Raji (cell line): ENCODE data around the gene SPTLC1.

ENCODE experiments used
- POLR2A ChIP-seq: IDR thresholded peaks from 2 replicates; pipeline ENCODE4 v1.6.1; 2011; ENCODE audit warnings: low read depth, low read length, control low read depth; ENCODE audit not compliant: insufficient read depth

SPTLC1 gene

GRCh38 chr9:92100237-92100911 is 14.8 kb downstream of the SPTLC1 start:
- no peak for TF ChIP-seq POLR2A

DNA sequence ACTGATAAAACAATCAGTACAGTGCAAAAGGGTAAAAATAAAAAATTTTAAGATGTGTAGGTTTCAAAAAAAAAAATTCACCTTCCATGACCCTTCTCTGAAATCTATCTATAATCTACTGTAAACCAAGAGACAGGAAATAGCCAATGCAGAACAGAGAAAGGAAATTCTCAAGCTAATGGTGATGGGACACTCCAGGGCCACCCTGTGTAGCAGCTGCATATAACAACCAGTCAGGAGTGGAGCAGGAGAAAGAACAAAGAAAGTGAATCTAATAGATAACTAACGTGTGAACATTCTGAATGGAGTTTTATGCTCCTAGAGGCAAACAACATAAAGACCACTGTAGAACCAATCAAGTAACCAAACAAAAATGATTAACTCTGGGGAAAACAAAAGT is 16.6 kb downstream of the SPTLC1 start:
- no peak for TF ChIP-seq POLR2A

GRCh38 chr9:92097997-92098482 is 17.2 kb downstream of the SPTLC1 start:
- TF ChIP-seq POLR2A = no peak

DNA sequence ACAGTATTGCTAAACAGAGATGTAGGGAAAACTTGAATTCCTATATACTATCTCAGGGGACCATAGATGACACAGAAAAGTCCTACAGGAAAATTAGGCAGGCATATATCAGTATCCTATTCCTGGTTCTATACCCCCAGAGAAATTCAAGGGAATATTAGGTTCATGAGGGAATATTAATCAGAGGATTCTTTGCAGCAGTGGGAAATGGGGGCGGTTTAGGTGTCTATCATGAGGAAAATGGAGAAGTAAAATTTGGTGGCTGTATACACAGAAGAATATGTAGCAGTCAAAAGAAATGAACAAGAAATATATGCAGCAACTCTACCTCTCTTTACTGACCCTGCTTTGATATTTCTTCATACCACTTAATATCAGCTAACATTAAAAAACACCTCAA is 20.0 kb downstream of the SPTLC1 start:
- no peak for TF ChIP-seq POLR2A

GRCh38 chr9:92094655-92095054 is 20.6 kb downstream of the SPTLC1 start:
- no peak for TF ChIP-seq POLR2A

DNA sequence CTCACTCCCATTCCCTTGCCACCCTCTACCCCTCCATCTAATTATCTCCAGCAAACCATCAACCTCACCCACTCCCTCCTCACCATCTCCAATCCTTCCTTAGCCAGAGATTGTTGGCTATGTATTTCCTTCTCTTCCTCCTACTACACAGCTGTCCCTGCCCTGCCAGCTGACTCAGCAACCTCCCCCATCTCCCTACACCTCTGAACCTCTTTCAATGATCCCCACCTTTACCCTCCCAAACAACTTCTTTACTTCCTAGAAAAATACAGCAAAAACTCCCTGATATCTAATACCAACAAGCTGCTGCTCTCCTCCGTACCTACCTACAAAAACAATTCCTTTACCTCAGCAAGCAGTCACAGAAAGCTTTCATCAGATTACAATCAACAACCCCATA is 37.3 kb downstream of the SPTLC1 start:
- TF ChIP-seq POLR2A = no peak

DNA sequence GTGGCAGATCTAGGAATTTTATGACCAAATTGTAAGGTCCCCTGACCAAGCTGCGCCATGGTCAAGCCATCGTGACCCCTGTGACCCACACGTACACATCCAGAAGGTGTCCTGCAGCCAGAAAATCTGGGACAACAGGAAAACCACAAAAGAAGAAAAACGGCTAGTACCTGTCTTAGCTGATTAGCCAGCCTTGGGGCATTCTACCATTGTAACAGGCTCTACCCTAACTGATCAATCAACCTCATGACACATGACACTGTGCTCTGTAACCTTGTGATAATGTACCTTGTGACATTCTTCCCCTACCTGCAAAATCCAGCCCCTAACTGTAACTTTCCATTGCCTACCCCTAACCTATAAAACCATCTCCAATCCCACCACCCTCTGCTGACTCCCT is 43.6 kb downstream of the SPTLC1 start:
- no peak for TF ChIP-seq POLR2A

DNA sequence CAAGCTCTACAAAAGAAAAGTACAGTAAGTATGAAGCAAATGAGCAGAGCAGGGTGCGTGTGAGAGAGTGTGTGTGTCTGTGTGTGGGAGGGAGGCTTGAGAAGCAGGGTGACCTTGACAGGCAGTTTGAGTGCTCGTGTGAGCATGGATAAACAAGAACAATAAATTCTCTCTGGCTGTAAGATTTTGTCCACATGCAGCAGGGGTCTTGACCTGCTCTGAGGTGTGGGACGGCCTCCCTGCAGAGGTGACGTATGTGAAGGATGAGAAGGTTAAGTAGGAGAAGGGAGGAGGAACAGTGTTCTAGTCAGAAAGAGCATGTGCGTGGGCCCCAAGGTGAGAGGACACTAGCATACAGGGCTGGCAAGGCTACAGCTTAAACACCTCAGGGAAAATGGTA is 49.0 kb downstream of the SPTLC1 start:
- no peak for TF ChIP-seq POLR2A

DNA sequence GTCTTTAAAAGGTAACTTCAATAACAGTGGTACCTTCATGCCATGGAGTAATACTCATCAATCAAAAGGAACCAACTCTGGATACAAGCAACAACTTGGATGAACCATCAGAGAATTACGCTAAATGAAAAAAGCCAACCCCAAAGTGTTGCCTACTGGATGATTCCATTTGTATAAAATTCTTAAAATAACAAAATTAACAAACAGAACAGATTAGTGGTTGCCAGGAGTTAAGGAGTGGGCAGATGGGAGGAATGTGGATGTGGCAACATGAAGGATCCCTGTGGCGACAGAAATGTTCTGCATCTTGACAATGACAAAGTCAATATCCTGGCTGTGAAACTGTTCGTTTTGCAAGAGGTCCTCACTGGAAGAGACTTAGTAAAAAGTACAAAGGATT is 50.5 kb downstream of the SPTLC1 start:
- TF ChIP-seq POLR2A = no peak

DNA sequence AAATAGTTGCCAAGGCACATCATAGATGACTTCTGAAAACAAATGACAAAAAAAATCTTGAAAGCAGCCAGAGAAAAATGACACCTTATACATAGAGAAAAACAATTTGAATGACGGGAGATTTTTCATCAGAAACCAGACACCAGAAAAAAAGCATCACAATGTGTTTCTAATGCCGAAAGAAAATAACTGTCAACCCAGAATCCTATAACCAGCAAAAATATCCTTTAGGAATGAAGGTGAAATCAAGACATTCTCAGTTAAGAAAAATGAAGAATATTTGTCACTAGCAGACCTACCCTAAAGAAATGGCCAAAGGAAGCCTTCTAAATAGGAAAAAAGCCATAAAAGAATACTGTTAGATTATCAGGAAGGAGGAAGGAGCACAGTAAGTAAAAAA is 54.0 kb downstream of the SPTLC1 start:
- no peak for TF ChIP-seq POLR2A

DNA sequence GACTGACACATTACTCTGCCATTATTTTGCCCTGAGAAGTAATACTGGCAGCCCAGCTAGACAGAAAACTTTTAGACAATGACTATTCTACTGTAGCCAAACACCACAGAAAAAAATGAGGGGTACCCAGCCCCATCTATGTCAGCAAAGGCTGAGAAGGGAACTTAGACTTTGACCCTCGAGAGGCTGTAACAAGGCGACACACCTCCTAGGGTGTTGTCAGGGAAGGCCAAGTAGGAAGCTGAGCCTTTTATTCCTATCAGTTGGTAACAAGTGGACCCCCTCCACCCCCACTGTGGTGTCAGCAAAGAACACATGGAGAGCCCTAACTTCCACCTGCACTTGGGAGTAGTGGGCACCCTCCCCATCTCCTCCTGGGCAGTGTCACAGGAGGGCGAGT is 55.6 kb downstream of the SPTLC1 start:
- TF ChIP-seq POLR2A = no peak

DNA sequence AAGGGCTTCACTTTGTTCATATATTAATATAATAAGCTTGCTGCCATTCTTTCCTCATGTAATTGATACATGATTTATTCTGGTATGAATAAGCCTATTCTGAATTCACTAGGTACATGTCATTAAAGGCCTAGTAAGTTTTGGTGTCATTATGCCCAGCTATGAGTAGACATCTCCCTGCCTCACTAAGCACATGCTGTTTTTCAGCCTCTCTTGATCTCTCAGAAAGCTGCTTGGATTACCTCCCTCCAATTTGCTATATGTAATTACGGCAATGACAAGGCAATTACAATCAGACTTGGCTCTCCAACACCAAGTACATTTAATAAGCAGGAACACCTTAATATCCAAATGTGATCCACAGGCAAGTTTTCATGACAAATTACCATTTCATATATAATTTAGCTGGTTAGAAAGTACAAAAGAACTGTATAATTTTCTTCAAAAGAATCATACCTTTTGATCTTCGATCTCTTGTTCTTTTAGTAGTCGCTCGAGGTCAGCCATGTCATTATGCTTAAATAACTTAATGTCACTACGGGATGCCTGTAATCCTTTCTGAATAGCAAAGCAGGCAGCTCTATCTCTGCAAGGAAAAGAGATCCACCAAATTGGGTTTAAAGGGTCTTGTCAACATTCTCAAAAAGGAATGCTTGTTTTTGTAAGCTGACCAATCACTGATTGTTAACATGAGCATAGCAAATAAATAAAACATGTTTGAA is 56.3 kb downstream of the SPTLC1 start:
- TF ChIP-seq POLR2A = no peak

GRCh38 chr9:92058026-92058425 is 57.2 kb downstream of the SPTLC1 start:
- TF ChIP-seq POLR2A = no peak

GRCh38 chr9:92057226-92057625 is 58.0 kb downstream of the SPTLC1 start:
- TF ChIP-seq POLR2A = no peak

- TF ChIP-seq POLR2A = no peak
Observed at GRCh38 chr9:92055624-92056023, 59.6 kb downstream of the SPTLC1 start.

- TF ChIP-seq POLR2A = no peak
Observed at GRCh38 chr9:92048924-92049625, 66.1 kb downstream of the SPTLC1 start.

GRCh38 chr9:92047500-92047899 is 67.7 kb downstream of the SPTLC1 start:
- TF ChIP-seq POLR2A = no peak

- TF ChIP-seq POLR2A = no peak
Observed at GRCh38 chr9:92046676-92047075, 68.5 kb downstream of the SPTLC1 start.
